ENCODE results near the gene CIB2.

CIB2 gene

DNA sequence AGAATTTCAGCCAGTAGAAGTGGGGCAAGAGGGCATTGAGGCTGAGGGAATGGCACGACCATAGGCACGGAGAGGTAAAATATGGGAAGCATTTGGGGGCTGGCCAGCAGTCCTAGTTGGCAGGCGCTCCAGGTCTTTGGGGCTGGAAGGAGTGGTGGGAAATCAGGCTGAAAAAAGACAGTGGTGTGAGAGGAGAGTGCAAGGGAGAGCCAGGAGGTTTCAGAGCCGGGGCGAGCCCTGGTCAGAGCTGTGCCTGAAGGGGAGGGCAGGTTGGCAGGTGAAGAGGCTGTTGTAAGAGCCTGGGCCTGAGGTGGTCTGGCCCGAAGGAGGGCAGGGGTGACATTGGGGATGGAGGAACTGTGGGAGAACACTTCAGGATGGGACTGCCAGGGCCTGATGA, 16.3 kb upstream of the CIB2 start:
- Histone ChIP-seq H3K4me1 (ENCODE audit: control insufficient read depth, insufficient read depth, low read length) (peaks cover 24% of the 10 kb centered on the region), H3K27me3 (ENCODE audit: control insufficient read depth, insufficient read depth, low read length) (no peaks in the 10 kb centered on the region), H3K9ac (ENCODE audit: low read length) (no peak overlapping the region), H3K4me3 (ENCODE audit: low read length) (no peak overlapping the region), H3K9me3 (ENCODE audit: control insufficient read depth, low read length) (no peaks in the 10 kb centered on the region), H3K36me3 (ENCODE audit: control insufficient read depth, insufficient read depth, low read length) (no peaks in the 10 kb centered on the region)

DNA sequence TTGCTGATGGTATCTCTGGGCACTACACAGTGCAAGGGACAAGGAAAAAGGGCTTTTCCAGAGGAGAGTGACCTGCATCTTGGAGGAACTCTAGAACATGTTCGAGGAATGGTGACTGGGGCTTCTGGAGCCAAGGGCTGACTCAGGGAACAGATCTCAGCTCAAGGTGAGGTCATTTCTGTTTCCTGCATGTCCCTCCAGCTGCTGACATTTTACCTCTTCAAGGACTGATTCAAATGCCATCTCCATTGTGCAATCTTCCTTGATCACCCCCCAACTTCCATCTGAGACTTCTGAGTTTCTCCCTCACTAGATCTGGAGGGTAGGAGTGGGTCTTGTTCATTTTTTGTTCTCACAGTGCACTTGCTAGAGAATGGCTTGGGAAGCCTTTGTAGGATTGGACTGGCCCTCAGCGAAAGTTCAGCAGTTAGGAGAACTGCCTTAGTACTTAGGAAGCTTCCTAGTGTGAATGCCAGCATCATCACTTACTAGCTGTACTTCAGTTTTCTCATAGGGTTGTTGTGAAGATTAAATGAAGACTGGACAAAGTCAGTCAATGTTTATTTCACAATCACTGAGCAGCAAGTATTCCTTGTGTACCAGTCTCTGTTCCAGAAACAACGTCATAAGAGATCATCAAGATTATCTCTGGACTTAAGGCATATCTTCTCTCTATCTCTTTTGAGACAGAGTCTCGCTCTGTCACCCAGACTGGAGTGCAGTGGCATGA, 15.3 kb upstream of the CIB2 start:
- H3K4me3 ChIP-seq (ENCODE audit: low read length), result no peak overlapping the region
- H3K9ac ChIP-seq (ENCODE audit: low read length), result no peak overlapping the region
- peaks cover 24% of the 10 kb centered on the region for H3K4me1 ChIP-seq (ENCODE audit: control insufficient read depth, insufficient read depth, low read length)
- H3K9me3 ChIP-seq (ENCODE audit: control insufficient read depth, low read length), result no peaks in the 10 kb centered on the region
- no peaks in the 10 kb centered on the region for H3K27me3 ChIP-seq (ENCODE audit: control insufficient read depth, insufficient read depth, low read length)
- no peaks in the 10 kb centered on the region for H3K36me3 ChIP-seq (ENCODE audit: control insufficient read depth, insufficient read depth, low read length)

DNA sequence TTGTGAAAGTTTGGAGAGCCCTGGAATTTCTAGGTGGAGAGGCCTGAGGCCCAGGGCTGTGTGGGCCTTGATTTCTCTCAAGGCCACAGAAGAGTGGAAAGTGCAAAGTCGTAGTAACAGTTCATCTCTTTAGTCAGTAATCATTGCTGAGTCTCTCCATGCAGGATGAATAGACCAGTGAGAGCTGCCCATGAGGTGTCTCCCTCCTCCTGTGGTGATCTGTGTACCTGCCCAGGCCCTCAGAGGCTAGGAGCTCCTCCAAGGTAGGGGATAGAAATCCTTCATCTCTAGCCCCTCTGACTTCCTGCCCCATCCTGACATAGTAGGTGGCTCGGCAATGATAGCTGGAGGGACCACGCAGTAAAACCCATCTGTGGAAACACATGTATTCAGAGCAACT, 11.1 kb upstream of the CIB2 start:
- Histone ChIP-seq H3K4me1 (ENCODE audit: control insufficient read depth, insufficient read depth, low read length) (peaks cover 13% of the 10 kb centered on the region), H3K27me3 (ENCODE audit: control insufficient read depth, insufficient read depth, low read length) (no peaks in the 10 kb centered on the region), H3K9me3 (ENCODE audit: control insufficient read depth, low read length) (no peaks in the 10 kb centered on the region), H3K4me3 (ENCODE audit: low read length) (no peak overlapping the region), H3K9ac (ENCODE audit: low read length) (no peak overlapping the region), H3K36me3 (ENCODE audit: control insufficient read depth, insufficient read depth, low read length) (no peaks in the 10 kb centered on the region)

DNA sequence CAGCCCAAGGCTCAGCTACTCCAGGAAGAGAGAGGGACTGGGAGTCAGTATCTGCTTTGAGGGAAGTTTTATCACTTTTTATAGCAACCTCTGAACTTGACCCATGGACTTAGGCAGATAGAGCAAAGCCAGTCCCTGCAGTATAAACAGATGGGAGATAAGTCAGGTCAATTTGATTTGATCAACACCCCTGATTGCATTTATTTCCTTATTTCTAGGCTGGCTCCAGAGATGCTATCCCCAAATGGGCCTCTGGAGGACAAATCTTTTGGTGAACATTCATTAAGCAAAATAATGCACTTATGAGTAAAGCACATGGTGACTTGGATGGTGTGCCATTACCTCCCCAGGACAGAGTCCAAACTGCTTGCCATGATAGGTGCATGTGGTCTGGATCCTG, 9.0 kb upstream of the CIB2 start:
- H3K4me3 ChIP-seq (ENCODE audit: low read length), result no peak overlapping the region
- no peak overlapping the region for H3K9ac ChIP-seq (ENCODE audit: low read length)
- H3K9me3 ChIP-seq (ENCODE audit: control insufficient read depth, low read length), result no peaks in the 10 kb centered on the region
- no peaks in the 10 kb centered on the region for H3K27me3 ChIP-seq (ENCODE audit: control insufficient read depth, insufficient read depth, low read length)
- no peaks in the 10 kb centered on the region for H3K36me3 ChIP-seq (ENCODE audit: control insufficient read depth, insufficient read depth, low read length)
- peaks cover 13% of the 10 kb centered on the region for H3K4me1 ChIP-seq (ENCODE audit: control insufficient read depth, insufficient read depth, low read length)

DNA sequence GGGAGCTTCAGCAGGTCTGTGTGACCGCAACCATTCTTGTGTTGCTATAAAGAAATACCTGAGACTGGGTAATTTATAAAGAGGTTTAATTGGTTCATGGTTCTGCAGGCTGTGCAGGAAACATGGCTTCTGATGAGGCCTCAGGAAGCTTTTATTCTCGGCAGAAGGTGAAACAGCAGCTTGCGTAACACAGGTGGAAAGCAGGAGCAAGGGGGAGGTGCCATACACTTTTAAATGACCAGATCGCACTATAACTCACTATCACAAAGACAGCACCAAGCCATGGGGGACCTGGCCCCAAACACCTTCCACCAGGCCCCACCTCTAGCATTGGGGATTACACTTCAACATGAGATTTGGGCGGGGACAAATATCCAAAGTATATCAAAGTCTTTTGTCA, 8.3 kb upstream of the CIB2 start:
- Histone ChIP-seq H3K9me3 (ENCODE audit: control insufficient read depth, low read length) (no peaks in the 10 kb centered on the region), H3K27me3 (ENCODE audit: control insufficient read depth, insufficient read depth, low read length) (no peaks in the 10 kb centered on the region), H3K4me3 (ENCODE audit: low read length) (no peak overlapping the region), H3K4me1 (ENCODE audit: control insufficient read depth, insufficient read depth, low read length) (peaks cover 13% of the 10 kb centered on the region), H3K9ac (ENCODE audit: low read length) (no peak overlapping the region), H3K36me3 (ENCODE audit: control insufficient read depth, insufficient read depth, low read length) (no peaks in the 10 kb centered on the region)

GRCh38 chr15:78133801-78134200, 2.6 kb upstream of the CIB2 start:
- Histone ChIP-seq H3K4me1 (ENCODE audit: control insufficient read depth, insufficient read depth, low read length) (peaks cover 15% of the 10 kb centered on the region), H3K4me3 (ENCODE audit: low read length) (no peak overlapping the region), H3K36me3 (ENCODE audit: control insufficient read depth, insufficient read depth, low read length) (no peaks in the 10 kb centered on the region), H3K27me3 (ENCODE audit: control insufficient read depth, insufficient read depth, low read length) (peaks cover 4% of the 10 kb centered on the region), H3K9me3 (ENCODE audit: control insufficient read depth, low read length) (no peaks in the 10 kb centered on the region), H3K9ac (ENCODE audit: low read length) (no peak overlapping the region)

DNA sequence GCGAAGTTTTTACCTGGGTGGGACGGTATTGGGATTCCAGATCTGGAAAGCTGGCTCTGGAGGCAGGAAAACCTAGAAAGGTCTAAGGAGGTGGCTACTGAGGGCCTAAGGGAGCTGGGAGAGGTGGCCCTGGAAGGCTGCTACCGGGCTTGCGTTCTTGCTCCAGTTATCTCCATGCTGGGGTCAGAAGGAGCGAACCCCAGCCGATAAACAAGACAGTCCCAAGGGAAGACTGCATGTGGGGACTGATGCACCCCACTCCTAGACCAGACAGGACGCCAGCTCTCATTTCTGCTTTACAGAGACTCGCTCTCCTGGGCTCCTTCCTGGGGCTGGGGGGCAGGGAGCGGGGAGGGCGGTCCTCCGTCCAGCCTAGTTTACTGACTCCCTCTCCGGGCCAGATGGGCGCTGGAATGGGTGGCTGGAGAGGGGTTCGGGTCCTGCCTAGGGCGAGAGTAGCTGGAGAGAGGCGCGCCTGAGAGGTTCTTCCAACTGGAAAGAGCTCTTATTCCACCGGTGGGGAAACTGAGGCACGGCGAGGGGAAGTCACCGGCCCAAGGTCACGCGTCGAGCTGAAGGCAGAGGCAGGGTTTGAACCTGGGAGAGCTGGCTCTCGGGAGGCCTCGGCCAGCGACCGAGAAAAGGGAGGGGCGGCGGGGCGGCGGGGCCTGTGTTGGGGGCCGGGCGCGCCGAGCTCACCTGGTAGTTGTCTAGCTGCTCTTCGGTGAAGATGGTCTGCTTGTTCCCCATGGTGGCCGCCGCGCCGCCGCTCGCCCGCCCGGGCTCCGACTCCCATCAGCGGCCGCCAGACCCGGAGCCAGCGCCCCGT, 565 bp downstream of the CIB2 start:
- peaks cover 18% of the 10 kb centered on the region for H3K4me1 ChIP-seq (ENCODE audit: control insufficient read depth, insufficient read depth, low read length)
- H3K9me3 ChIP-seq (ENCODE audit: control insufficient read depth, low read length), result no peaks in the 10 kb centered on the region
- no peak overlapping the region for H3K9ac ChIP-seq (ENCODE audit: low read length)
- H3K4me3 ChIP-seq (ENCODE audit: low read length), result no peak overlapping the region
- no peaks in the 10 kb centered on the region for H3K36me3 ChIP-seq (ENCODE audit: control insufficient read depth, insufficient read depth, low read length)
- peaks cover 4% of the 10 kb centered on the region for H3K27me3 ChIP-seq (ENCODE audit: control insufficient read depth, insufficient read depth, low read length)

DNA sequence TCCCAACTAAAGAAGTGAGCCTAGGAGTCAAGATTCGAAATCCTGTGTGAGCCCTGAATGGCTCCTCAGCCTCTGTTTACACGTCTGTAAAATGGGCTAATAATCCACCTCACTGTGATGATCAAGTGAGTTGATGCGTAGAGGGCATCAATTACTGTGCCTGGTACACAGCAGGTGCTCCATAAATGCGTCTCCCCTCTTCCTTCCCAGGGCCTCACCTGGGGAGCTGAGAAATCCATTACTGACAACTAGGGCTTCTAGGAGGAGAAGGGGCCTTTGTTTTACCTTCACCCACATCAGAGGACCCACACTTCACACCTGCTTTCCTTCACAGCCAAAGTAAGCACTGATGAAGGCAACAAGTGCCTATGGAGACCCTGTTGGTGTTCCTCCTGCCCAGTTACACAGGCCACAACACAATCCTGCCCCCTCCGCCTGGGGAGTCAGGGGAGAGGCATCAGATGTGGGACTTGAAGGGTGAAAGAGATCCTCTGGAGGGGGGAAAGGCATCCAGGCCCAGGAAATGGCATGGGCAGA, 1.4 kb downstream of the CIB2 start:
- Histone ChIP-seq H3K27me3 (ENCODE audit: control insufficient read depth, insufficient read depth, low read length) (peaks cover 4% of the 10 kb centered on the region), H3K4me1 (ENCODE audit: control insufficient read depth, insufficient read depth, low read length) (peaks cover 18% of the 10 kb centered on the region), H3K36me3 (ENCODE audit: control insufficient read depth, insufficient read depth, low read length) (no peaks in the 10 kb centered on the region), H3K9me3 (ENCODE audit: control insufficient read depth, low read length) (no peaks in the 10 kb centered on the region), H3K4me3 (ENCODE audit: low read length) (no peak overlapping the region), H3K9ac (ENCODE audit: low read length) (no peak overlapping the region)

DNA sequence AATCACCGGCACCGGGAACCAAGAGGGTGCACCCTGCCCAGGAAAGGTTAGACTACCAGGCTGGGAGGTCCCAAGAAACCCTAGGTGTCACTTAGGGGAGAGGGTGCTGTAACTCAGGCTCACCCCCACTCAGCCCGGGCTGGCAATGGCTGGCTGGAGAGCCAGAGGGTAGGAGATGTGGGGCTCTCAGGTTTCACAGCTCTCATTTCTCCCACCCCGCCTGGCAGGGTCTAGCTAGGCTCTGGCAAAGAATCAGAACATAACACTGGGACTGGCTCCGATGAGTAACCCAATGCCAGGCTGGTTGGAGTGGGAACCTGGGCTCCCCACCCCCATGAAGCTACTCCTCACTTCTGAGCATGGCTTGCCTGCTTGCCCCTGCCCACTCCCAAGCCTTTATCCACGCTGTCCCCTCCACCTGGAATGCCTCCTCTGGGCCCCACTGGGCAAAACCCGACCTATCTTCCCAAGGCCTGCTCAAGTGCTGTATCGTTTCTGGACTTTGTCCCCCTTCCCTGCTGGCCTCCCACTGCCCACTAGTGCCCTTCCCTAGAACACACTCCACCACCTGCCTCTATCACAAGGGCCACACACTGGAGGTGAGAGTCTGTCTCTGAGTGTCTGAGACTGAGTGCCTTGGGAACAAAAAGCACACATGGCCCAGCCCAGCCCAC, 2.0 kb downstream of the CIB2 start:
- Histone ChIP-seq H3K9me3 (ENCODE audit: control insufficient read depth, low read length) (no peaks in the 10 kb centered on the region), H3K4me1 (ENCODE audit: control insufficient read depth, insufficient read depth, low read length) (peaks cover 18% of the 10 kb centered on the region), H3K9ac (ENCODE audit: low read length) (no peak overlapping the region), H3K4me3 (ENCODE audit: low read length) (no peak overlapping the region), H3K36me3 (ENCODE audit: control insufficient read depth, insufficient read depth, low read length) (no peaks in the 10 kb centered on the region), H3K27me3 (ENCODE audit: control insufficient read depth, insufficient read depth, low read length) (peaks cover 4% of the 10 kb centered on the region)

GRCh38 chr15:78127882-78128281, 3.4 kb downstream of the CIB2 start:
- Histone ChIP-seq H3K9ac (ENCODE audit: low read length) (no peak overlapping the region), H3K27me3 (ENCODE audit: control insufficient read depth, insufficient read depth, low read length) (peaks cover 4% of the 10 kb centered on the region), H3K4me1 (ENCODE audit: control insufficient read depth, insufficient read depth, low read length) (peaks cover 18% of the 10 kb centered on the region), H3K36me3 (ENCODE audit: control insufficient read depth, insufficient read depth, low read length) (no peaks in the 10 kb centered on the region), H3K4me3 (ENCODE audit: low read length) (no peak overlapping the region), H3K9me3 (ENCODE audit: control insufficient read depth, low read length) (no peaks in the 10 kb centered on the region)

GRCh38 chr15:78125267-78125666, 6.0 kb downstream of the CIB2 start:
- H3K27me3 ChIP-seq (ENCODE audit: control insufficient read depth, insufficient read depth, low read length), result no peaks in the 10 kb centered on the region
- no peaks in the 10 kb centered on the region for H3K36me3 ChIP-seq (ENCODE audit: control insufficient read depth, insufficient read depth, low read length)
- H3K9ac ChIP-seq (ENCODE audit: low read length), result no peak overlapping the region
- H3K9me3 ChIP-seq (ENCODE audit: control insufficient read depth, low read length), result no peaks in the 10 kb centered on the region
- no peak overlapping the region for H3K4me3 ChIP-seq (ENCODE audit: low read length)
- peaks cover 6% of the 10 kb centered on the region for H3K4me1 ChIP-seq (ENCODE audit: control insufficient read depth, insufficient read depth, low read length)

DNA sequence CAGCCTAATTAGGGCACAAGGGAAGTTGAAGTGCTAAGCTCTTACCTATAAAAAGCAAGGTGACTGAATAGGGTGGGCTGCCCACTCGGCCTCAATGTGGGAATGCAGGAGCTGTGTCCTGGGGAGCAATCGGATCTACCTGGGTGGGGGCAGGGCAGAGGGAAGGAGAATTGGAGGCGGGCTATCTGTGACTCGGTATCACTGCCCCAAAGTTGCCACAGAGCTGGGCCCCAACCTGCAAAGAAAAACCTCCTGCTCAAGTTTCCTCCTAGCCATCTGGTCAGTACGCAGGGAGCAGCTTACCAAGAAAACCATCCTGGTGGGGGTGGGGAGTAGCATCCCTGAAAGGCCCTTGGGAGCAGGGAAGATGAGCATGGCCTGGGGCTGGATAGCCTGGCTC, 10.7 kb downstream of the CIB2 start:
- Histone ChIP-seq H3K36me3 (ENCODE audit: control insufficient read depth, insufficient read depth, low read length) (no peaks in the 10 kb centered on the region), H3K9me3 (ENCODE audit: control insufficient read depth, low read length) (no peaks in the 10 kb centered on the region), H3K4me3 (ENCODE audit: low read length) (no peak overlapping the region), H3K27me3 (ENCODE audit: control insufficient read depth, insufficient read depth, low read length) (no peaks in the 10 kb centered on the region), H3K4me1 (ENCODE audit: control insufficient read depth, insufficient read depth, low read length) (no peaks in the 10 kb centered on the region), H3K9ac (ENCODE audit: low read length) (no peak overlapping the region)

All from mucosa of stomach (tissue), 1 donor.